HG03175 (cell line): ENCODE results near the gene SENP5.

ENCODE experiments used
- ATAC-seq: cut with Tn5 transposase; IDR thresholded peaks from one replicate; pipeline ENCODE4 v1.9.1; 2021; ENCODE audit warnings: mild to moderate bottlenecking, moderate library complexity; ENCODE audit not compliant: unreplicated experiment

The SENP5 gene

DNA sequence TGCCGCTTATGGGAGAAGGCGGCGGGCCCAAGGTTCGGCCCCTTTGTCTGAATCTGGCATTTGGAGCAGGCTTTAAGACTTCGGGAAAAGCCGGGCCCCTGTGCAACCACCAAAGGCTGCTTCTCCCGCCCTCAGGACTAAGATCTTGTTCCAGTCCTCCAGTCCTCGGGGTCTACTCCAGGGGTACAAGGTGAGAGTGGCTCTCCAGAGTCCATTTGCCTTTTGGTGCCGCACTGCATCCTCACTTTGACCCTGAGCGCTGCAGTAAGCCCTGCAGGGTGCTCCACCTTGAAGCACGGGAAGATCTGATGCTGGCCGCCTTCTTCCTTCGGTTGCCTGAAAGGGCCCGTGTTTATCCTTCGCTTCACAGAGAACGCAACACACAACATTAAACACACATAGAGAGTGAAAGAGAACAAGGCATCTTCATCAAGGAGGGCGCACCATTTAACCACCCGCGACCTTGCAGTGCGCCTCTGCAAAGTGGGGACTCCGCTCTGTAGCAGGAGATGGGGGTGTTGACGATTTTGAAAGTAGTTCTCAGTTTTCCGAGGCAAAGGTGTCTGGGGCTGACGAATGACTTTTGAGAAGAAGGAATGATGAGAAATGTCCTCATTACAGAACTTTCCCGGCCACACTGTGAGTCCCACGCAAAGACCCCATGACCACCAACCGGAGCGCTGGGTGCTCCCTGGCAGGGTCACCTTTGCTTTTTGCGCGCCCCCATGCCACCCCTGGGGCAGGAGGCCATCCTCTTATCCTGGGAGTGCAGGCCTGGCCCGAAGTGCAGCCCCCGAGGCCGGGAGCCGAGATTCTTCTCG is 99.9 kb downstream of the SENP5 start:
- no peak for ATAC-seq

- peak; percentile 69 for ATAC-seq
These were observed 100.8 kb downstream of the SENP5 start, which contains the start of gene PIGZ for GRCh38 chr3:196968233-196969133. Gene PIGZ, minus strand, starts transcription at chr3:196968833. Its CDS starts 16,802 bp downstream, at chr3:196952031.

DNA sequence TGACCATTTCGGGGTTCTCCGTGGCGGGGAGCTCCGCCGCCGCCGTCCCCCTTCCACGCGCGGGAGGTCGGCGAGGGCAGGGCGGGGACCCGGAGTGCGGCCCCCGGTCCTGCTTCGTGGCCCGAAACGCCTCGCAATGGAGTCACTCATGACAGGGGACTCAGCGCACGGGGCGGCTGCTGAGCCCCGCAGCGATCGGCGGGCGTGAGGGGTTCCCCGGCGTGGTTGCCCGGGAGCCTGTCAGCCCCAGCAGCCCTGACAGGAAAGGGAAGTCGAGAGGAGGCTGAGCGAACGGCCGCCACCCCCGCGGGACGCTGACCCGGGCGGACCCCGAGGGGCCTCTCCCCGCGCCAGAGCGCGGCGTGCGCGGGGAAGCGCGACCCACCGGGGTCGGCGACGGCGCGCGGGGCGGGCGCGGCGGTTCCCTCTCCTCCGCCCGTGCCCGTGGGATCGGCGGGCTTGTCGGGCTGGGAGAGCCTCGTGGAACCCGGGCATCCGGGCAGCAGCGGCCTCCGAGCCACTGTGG is 101.5 kb downstream of the SENP5 start:
- ATAC-seq: peak; percentile 43

- ATAC-seq: peak; percentile 51
These were observed 102.2 kb downstream of the SENP5 start for GRCh38 chr3:196969660-196970546.

DNA sequence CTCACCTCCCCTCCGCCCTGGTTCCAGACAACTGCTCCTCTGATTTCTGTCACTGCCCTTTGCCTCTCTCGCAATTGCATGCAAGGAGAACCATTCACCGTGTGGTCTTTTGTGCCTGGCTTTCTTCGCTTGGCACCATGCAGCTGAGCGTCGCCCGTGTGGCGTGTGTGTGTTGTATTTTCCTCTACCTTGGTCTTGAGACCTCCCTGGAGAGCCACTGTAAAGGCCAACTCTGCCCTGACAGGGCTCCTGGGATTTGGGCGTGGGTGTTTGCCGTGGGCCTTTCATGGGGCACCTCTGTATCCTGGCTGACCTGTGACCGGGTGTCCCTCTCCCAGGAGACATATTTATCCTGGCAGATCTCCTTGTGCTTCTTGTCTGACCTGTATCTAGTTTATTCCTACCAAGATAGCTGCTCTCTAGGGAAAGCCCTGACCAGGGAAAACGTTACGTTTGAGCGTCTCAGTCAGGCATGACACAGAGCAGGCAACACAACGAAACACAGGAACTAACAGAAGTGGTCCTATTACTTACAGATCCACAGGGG is 102.9 kb downstream of the SENP5 start:
- no peak for ATAC-seq

DNA sequence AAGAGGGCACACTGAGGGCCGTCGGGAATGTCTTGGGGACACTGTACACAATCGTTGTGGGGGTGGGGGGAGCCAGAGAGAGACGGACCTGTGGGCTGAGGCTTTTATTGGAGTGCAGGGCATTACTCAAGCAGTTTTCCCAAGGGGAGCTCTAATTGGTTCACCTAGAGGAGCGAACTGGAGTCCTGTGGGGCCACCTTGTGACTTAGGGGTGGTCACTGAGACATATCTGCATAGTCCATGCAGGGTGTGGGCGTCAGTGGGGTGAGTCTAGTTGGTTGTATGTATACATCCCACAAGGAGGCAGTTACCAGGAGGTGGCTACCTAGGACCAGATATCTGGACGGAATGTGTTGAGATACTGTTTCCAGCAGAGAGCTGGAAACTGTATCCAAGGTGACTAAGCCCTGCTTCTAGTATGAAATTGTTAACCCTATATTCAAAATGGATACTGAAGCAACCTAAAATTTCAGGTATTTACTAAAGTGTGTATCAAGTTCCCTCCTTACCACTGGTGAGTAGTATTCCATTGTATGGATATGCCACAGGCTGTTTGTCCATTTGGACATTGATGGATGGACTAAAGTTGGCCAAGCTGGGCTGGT is 103.5 kb downstream of the SENP5 start:
- no peak for ATAC-seq

DNA sequence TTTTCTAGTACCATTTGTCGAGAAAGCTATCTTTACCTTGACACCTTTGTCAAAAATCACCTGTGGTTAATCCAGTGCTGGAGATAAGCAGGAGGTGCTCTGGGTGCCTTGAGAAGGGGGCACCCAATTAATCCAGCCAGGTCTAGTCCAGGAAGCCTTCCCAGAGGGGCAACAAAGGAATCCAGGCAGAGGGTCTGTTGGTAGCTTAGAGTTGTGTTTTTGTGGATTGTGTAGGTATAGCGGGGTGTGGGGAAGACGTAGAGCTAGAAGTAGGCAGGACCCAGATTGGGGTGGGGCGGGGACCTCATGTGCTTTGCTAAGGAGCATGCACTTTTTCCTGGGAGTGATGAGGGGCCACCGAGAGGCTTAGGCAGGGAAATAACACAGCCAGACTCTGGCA is 106.9 kb downstream of the SENP5 start:
- ATAC-seq: no peak

DNA sequence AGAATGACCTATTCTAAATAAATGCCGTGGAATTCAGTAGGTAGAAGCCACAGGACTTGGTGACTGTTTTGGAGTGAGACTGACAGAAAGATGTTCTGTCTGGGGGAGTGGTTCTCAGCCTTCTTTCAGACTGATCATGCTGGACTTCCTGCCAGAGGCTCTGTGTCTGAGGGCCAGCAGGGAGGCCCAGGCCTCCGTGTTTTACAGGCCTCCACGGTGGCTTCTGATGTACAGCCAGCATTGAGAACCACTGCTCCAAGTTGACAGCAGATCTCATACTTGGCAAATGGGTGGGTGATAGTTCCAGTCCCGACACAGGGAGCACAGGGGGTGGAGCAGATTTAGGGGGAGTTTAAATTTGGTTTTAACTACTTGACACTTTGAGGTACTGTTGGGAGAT is 107.6 kb downstream of the SENP5 start:
- ATAC-seq: no peak

GRCh38 chr3:196976941-196977340 is 109.2 kb downstream of the SENP5 start:
- ATAC-seq: no peak

DNA sequence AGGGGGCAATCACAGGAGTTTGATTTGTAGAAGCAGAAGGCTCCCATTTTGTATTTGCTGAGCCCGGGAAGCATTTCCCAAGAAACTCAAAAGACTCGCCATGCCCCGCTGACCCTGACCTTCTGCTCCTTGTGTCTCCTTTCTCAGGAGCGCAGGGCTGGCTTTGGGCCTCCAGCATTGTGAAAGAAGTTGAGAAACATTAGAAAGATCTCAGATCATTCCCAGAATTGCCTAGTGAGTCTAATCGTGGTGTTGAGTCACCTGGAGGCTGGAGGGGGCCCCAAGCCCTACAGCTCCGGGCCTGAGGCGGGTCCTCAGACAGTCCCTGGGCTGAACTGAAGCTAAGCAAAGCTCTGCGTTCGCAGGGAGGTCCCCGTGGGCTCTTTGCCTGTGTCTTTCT is 111.8 kb downstream of the SENP5 start:
- no peak for ATAC-seq

GRCh38 chr3:196981657-196982056 is 113.9 kb downstream of the SENP5 start:
- ATAC-seq: no peak

- no peak for ATAC-seq
These were observed 115.5 kb downstream of the SENP5 start for GRCh38 chr3:196983186-196983585.
